Astrocyte (in vitro differentiated cells and primary cell): ENCODE results near the gene WWP2. TPM values are rescaled to one million over a fixed set of nuclear protein-coding genes. Genes with fewer than 3 reads are reported as not detected.

Experiments used
- DNase-seq: peaks from one replicate; pipeline ENCODE4 v3.0.0-alpha.2; 2010; ENCODE audit warnings: low read depth
- FAIRE-seq: peaks from 2 replicates; lab custom pipeline; 2011; peaks lifted over from hg19 to GRCh38; lab: Jason Lieb, UNC
- H2AFZ ChIP-seq: 2 replicates; pipeline ENCODE4 v1.6.0; 2012; ENCODE audit warnings: low read depth, low read length, inconsistent platforms
- H3K27ac ChIP-seq: 2 replicates; pipeline ENCODE4 v1.5.1; 2011; ENCODE audit warnings: low read depth, low read length, inconsistent platforms
- H3K27me3 ChIP-seq: 2 replicates; pipeline ENCODE4 v1.6.0; 2011; ENCODE audit warnings: low read length, inconsistent platforms; ENCODE audit not compliant: insufficient read depth
- H3K36me3 ChIP-seq: 2 replicates; pipeline ENCODE4 v1.5.1; 2011; ENCODE audit warnings: low read length, inconsistent platforms; ENCODE audit not compliant: insufficient read depth
- H3K4me1 ChIP-seq: 2 replicates; pipeline ENCODE4 v1.5.1; 2011; ENCODE audit warnings: low read length, inconsistent platforms; ENCODE audit not compliant: insufficient read depth
- H3K4me2 ChIP-seq: 2 replicates; pipeline ENCODE4 v1.6.0; 2012; ENCODE audit warnings: low read length, inconsistent platforms
- H3K4me3 ChIP-seq: 2 replicates; pipeline ENCODE4 v1.5.1; 2011; ENCODE audit warnings: low read depth, mild to moderate bottlenecking, low read length, inconsistent platforms; ENCODE audit not compliant: insufficient read depth
- H3K79me2 ChIP-seq: 2 replicates; pipeline ENCODE4 v1.6.0; 2012; ENCODE audit warnings: mild to moderate bottlenecking, low read length, inconsistent platforms; ENCODE audit not compliant: insufficient read depth
- H3K9ac ChIP-seq: 2 replicates; pipeline ENCODE4 v1.6.0; 2012; ENCODE audit warnings: mild to moderate bottlenecking, low read length, inconsistent platforms
- H3K9me3 ChIP-seq: 2 replicates; pipeline ENCODE4 v1.5.1; 2012; ENCODE audit warnings: low read depth, mild to moderate bottlenecking, low read length, inconsistent platforms; ENCODE audit not compliant: insufficient read depth
- H4K20me1 ChIP-seq: 2 replicates; pipeline ENCODE4 v1.6.0; 2012; ENCODE audit warnings: low read length, inconsistent platforms; ENCODE audit not compliant: insufficient read depth
- H3K27ac Mint-ChIP-seq: one replicate; pipeline ENCODE4 v1.8.0; 2021; ENCODE audit warnings: mild to moderate bottlenecking, mixed read lengths; ENCODE audit not compliant: unreplicated experiment
- H3K27me3 Mint-ChIP-seq: one replicate; pipeline ENCODE4 v1.8.0; 2021; ENCODE audit warnings: low read depth, mixed read lengths; ENCODE audit not compliant: unreplicated experiment
- H3K36me3 Mint-ChIP-seq: one replicate; pipeline ENCODE4 v1.8.0; 2021; ENCODE audit warnings: low read depth, mixed read lengths; ENCODE audit not compliant: unreplicated experiment
- H3K4me1 Mint-ChIP-seq: one replicate; pipeline ENCODE4 v1.8.0; 2021; ENCODE audit warnings: low read depth, mixed read lengths; ENCODE audit not compliant: unreplicated experiment
- H3K4me3 Mint-ChIP-seq: one replicate; pipeline ENCODE4 v1.8.0; 2021; ENCODE audit warnings: mild to moderate bottlenecking, moderate library complexity, mixed read lengths; ENCODE audit not compliant: unreplicated experiment
- H3K9me3 Mint-ChIP-seq: one replicate; pipeline ENCODE4 v1.8.0; 2021; ENCODE audit warnings: mild to moderate bottlenecking, mixed read lengths; ENCODE audit not compliant: unreplicated experiment
- CTCF ChIP-seq: IDR thresholded peaks from 2 replicates; pipeline ENCODE4 v1.5.1; 2011; ENCODE audit warnings: low read depth, mild to moderate bottlenecking, inconsistent platforms, low read length, moderate library complexity; ENCODE audit not compliant: insufficient read depth
- EZH2 ChIP-seq: IDR thresholded peaks from 2 replicates; pipeline ENCODE4 v1.6.1; 2012; ENCODE audit warnings: mild to moderate bottlenecking, low read length, inconsistent platforms; ENCODE audit not compliant: insufficient read depth
- total RNA-seq: library from RNA; stranded (reverse); gene quantifications from 2 replicates; pipeline ENCODE4 v1.2.1, GENCODE V29; 2021

Gene WWP2
- total RNA-seq, 1 donor from 2014 or later = 28.7 TPM

GRCh38 chr16:69871708-69872107 is 109.6 kb downstream of the WWP2 start:
- peaks cover 31% of the 10 kb centered on the region for H3K36me3 Mint-ChIP-seq
- H3K36me3 ChIP-seq = peaks cover 3% of the 10 kb centered on the region
- H3K27me3 ChIP-seq = no peaks in the 10 kb centered on the region
- H3K27ac ChIP-seq = no peak overlapping the region
- peaks cover 10% of the 10 kb centered on the region for H3K9me3 Mint-ChIP-seq
- no peak overlapping the region for H3K4me3 ChIP-seq
- no peaks in the 10 kb centered on the region for H3K4me1 ChIP-seq
- no peak overlapping the region for H3K4me2 ChIP-seq
- H3K4me3 Mint-ChIP-seq = no peak overlapping the region
- H3K9ac ChIP-seq = no peak overlapping the region
- DNase-seq (no peak), FAIRE-seq (no peak)
- no peak for TF ChIP-seq EZH2
- TF ChIP-seq CTCF = no peak
- H3K79me2 ChIP-seq = no peaks in the 10 kb centered on the region
- H3K4me1 Mint-ChIP-seq = peaks cover 2% of the 10 kb centered on the region
- no peaks in the 10 kb centered on the region for H4K20me1 ChIP-seq
- H2AFZ ChIP-seq = no peak overlapping the region
- no peaks in the 10 kb centered on the region for H3K27me3 Mint-ChIP-seq
- H3K9me3 ChIP-seq = peaks cover 3% of the 10 kb centered on the region
- H3K27ac Mint-ChIP-seq = no peak overlapping the region

GRCh38 chr16:69872888-69873287 is 110.8 kb downstream of the WWP2 start:
- no peaks in the 10 kb centered on the region for H4K20me1 ChIP-seq
- peaks cover 17% of the 10 kb centered on the region for H3K9me3 Mint-ChIP-seq
- H3K27ac ChIP-seq = no peak overlapping the region
- peaks cover 3% of the 10 kb centered on the region for H3K36me3 ChIP-seq
- no peak overlapping the region for H3K4me2 ChIP-seq
- H3K27me3 Mint-ChIP-seq = no peaks in the 10 kb centered on the region
- H3K4me3 ChIP-seq = no peak overlapping the region
- DNase-seq (no peak), FAIRE-seq (no peak)
- no peak overlapping the region for H3K9ac ChIP-seq
- no peaks in the 10 kb centered on the region for H3K27me3 ChIP-seq
- no peaks in the 10 kb centered on the region for H3K4me1 ChIP-seq
- TF ChIP-seq EZH2 = no peak
- no peak for TF ChIP-seq CTCF
- H3K79me2 ChIP-seq = no peaks in the 10 kb centered on the region
- H3K4me1 Mint-ChIP-seq = peaks cover under 1% of the 10 kb centered on the region
- no peak overlapping the region for H3K4me3 Mint-ChIP-seq
- no peak overlapping the region for H2AFZ ChIP-seq
- H3K27ac Mint-ChIP-seq = no peak overlapping the region
- peaks cover 6% of the 10 kb centered on the region for H3K9me3 ChIP-seq
- H3K36me3 Mint-ChIP-seq = peaks cover 38% of the 10 kb centered on the region

GRCh38 chr16:69873783-69874182 is 111.7 kb downstream of the WWP2 start:
- H3K4me1 Mint-ChIP-seq = no peaks in the 10 kb centered on the region
- Histone ChIP-seq H3K9ac (no peak overlapping the region), H3K36me3 (peaks cover 3% of the 10 kb centered on the region), H3K4me1 (no peaks in the 10 kb centered on the region), H2AFZ (no peak overlapping the region), H3K27ac (no peak overlapping the region), H4K20me1 (no peaks in the 10 kb centered on the region), H3K9me3 (peaks cover 6% of the 10 kb centered on the region), H3K4me2 (no peak overlapping the region), H3K27me3 (no peaks in the 10 kb centered on the region), H3K79me2 (no peaks in the 10 kb centered on the region), H3K4me3 (no peak overlapping the region)
- FAIRE-seq (no peak), DNase-seq (no peak)
- H3K4me3 Mint-ChIP-seq = no peak overlapping the region
- no peak overlapping the region for H3K27ac Mint-ChIP-seq
- H3K36me3 Mint-ChIP-seq = peaks cover 37% of the 10 kb centered on the region
- no peaks in the 10 kb centered on the region for H3K27me3 Mint-ChIP-seq
- peaks cover 17% of the 10 kb centered on the region for H3K9me3 Mint-ChIP-seq
- TF ChIP-seq CTCF (no peak), EZH2 (no peak)
